ENCODE data around the gene OR6B2.

DNA sequence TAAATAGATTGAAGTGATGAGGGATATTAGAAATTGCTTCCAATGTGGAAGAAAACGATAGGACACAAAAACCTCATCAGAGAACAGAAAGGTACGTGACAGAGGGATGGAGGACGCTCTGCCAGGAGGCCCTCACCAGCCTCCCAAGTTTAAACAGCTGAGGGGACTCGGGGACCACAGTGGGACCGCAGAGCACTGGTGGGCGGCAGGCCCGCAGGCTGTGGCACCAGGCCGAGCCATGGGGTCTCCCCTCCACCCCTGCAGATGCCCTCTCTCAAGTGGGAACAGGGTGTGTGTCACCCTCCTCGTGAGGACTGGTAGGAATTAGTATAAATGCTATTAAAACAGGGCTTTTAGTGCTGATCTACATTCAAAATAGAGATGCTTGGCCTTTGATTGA lies 15.9 kb downstream of the OR6B2 start:
- TF ChIP-seq, protein P1, sequence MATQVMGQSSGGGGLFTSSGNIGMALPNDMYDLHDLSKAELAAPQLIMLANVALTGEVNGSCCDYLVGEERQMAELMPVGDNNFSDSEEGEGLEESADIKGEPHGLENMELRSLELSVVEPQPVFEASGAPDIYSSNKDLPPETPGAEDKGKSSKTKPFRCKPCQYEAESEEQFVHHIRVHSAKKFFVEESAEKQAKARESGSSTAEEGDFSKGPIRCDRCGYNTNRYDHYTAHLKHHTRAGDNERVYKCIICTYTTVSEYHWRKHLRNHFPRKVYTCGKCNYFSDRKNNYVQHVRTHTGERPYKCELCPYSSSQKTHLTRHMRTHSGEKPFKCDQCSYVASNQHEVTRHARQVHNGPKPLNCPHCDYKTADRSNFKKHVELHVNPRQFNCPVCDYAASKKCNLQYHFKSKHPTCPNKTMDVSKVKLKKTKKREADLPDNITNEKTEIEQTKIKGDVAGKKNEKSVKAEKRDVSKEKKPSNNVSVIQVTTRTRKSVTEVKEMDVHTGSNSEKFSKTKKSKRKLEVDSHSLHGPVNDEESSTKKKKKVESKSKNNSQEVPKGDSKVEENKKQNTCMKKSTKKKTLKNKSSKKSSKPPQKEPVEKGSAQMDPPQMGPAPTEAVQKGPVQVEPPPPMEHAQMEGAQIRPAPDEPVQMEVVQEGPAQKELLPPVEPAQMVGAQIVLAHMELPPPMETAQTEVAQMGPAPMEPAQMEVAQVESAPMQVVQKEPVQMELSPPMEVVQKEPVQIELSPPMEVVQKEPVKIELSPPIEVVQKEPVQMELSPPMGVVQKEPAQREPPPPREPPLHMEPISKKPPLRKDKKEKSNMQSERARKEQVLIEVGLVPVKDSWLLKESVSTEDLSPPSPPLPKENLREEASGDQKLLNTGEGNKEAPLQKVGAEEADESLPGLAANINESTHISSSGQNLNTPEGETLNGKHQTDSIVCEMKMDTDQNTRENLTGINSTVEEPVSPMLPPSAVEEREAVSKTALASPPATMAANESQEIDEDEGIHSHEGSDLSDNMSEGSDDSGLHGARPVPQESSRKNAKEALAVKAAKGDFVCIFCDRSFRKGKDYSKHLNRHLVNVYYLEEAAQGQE (IDR thresholded peaks at IDR 0.05; ENCODE audit: low read depth), result no peak
- TF ChIP-seq TCF12 (IDR thresholded peaks at IDR 0.05; ENCODE audit: low read depth), result no peak
- no peak for TF ChIP-seq YY1 (IDR thresholded peaks at IDR 0.05; ENCODE audit: low read depth)
- no peak for TF ChIP-seq CREB1 (IDR thresholded peaks at IDR 0.05; ENCODE audit: low read depth)
- no peak for TF ChIP-seq EP300 (IDR thresholded peaks at IDR 0.05; ENCODE audit: borderline replicate concordance)
- no peak for TF ChIP-seq FOXM1 (IDR thresholded peaks at IDR 0.05; ENCODE audit: borderline replicate concordance, low read depth)
- no peak for TF ChIP-seq NFIC (IDR thresholded peaks at IDR 0.05)
- TF ChIP-seq TEAD4 (IDR thresholded peaks at IDR 0.05), result no peak
- TF ChIP-seq, protein P2, sequence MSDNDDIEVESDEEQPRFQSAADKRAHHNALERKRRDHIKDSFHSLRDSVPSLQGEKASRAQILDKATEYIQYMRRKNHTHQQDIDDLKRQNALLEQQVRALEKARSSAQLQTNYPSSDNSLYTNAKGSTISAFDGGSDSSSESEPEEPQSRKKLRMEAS (IDR thresholded peaks at IDR 0.05), result no peak
